ENCODE measurements around the gene RBM19. TPM values are rescaled to one million over a fixed set of nuclear protein-coding genes. Genes with fewer than 3 reads are reported as not detected.

RBM19 gene
- total and polyA plus RNA-seq, 4 donors: 17.9 to 33.6 (median 21.9) TPM

DNA sequence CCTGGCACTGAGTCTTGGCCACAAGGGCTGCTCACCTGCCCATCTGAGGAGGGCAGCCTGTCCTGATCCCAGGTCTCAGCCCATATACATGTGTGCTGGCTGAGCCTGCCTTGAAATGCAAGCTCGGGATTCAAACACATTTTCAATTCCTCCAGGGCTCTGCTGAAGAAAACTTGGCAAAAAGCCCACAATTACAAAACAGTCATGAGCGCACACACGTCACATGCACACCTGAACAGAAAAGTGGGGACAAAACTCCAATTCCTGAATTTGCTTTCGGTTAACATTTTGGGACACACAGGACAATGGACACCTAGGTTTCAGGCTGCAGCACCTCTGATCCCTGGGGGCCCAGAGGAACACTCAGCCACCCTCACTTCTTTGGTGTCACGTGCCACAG lies 113.9 kb downstream of the RBM19 start:
- DNase-seq: peak in 2 of 3 donors; percentile 18 to 47
- 55 to 77% methylated on average over 5 of the region's 5 CpGs for WGBS, 2 donors
- Histone ChIP-seq H3K27ac (ENCODE audit: low read depth in 1 of 2, low read length in 1 of 2) (no peak overlapping the region), H3K4me3 (no peak overlapping the region), H3K36me3 (ENCODE audit: control insufficient read depth in 4 of 4, insufficient read depth in 4 of 4, low read length in 4 of 4) (peaks cover 0 to 26% (median 0%) of the 10 kb centered on the region in 4 donors), H3K9ac (ENCODE audit: insufficient read depth in 1 of 2, low read length in 2 of 2) (no peak overlapping the region), H3K4me1 (ENCODE audit: control insufficient read depth in 5 of 5, insufficient read depth in 5 of 5, low read length in 5 of 5) (peaks cover 0 to 8% (median 0%) of the 10 kb centered on the region in 5 donors), H3K27me3 (ENCODE audit: control insufficient read depth in 3 of 3, insufficient read depth in 3 of 3, low read length in 2 of 3) (no peaks in the 10 kb centered on the region), H3K9me3 (ENCODE audit: control insufficient read depth in 4 of 4, insufficient read depth in 3 of 4, low read length in 3 of 4) (no peaks in the 10 kb centered on the region)
- TF ChIP-seq CTCF (IDR thresholded peaks at IDR 0.05; ENCODE audit: control extremely low read depth, extremely low read depth): no peak
- no peak for ATAC-seq (ENCODE audit: insufficient read depth, low FRiP score)

GRCh38 chr12:113850309-113851056 lies 115.6 kb downstream of the RBM19 start:
- peak; percentile 14 to 33 (median 32) for DNase-seq
- 91 to 98% methylated on average over 8 of the region's 8 CpGs for WGBS, 2 donors
- H3K9ac ChIP-seq (ENCODE audit: insufficient read depth in 1 of 2, low read length in 2 of 2): no peak overlapping the region

DNA sequence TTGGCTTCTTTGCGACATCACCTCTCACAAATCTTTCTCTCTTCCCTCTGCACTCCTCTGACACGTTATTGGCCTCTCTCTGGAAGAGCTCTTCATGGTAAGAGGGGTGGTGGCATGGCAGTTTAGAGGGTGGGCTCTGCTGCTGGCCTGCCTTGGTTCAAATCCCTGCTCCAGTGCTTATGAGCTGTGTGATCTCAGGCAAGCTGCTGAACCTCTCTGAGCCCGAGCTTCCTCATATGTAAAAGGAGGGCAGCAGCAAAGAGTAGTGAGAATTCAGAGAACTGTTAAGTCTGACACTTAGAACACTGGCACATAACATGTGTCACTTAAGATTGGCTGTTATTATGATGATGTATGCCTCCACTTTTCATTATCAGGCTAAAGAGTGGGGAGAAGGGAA lies 118.3 kb downstream of the RBM19 start:
- Histone ChIP-seq H3K4me1 (ENCODE audit: control insufficient read depth in 5 of 5, insufficient read depth in 5 of 5, low read length in 5 of 5) (peaks cover 0 to 4% (median 0%) of the 10 kb centered on the region in 5 donors), H3K36me3 (ENCODE audit: control insufficient read depth in 4 of 4, insufficient read depth in 4 of 4, low read length in 4 of 4) (peaks cover 0 to 31% (median 0%) of the 10 kb centered on the region in 4 donors), H3K9me3 (ENCODE audit: control insufficient read depth in 4 of 4, insufficient read depth in 3 of 4, low read length in 3 of 4) (no peaks in the 10 kb centered on the region), H3K27me3 (ENCODE audit: control insufficient read depth in 3 of 3, insufficient read depth in 3 of 3, low read length in 2 of 3) (no peaks in the 10 kb centered on the region), H3K27ac (ENCODE audit: low read depth in 1 of 2, low read length in 1 of 2) (no peak overlapping the region), H3K9ac (ENCODE audit: insufficient read depth in 1 of 2, low read length in 2 of 2) (no peak overlapping the region), H3K4me3 (no peak overlapping the region)
- ATAC-seq (ENCODE audit: insufficient read depth, low FRiP score): no peak
- TF ChIP-seq CTCF (IDR thresholded peaks at IDR 0.05; ENCODE audit: control extremely low read depth, extremely low read depth): no peak
- 71 to 80% methylated on average over 3 of the region's 3 CpGs for WGBS, 2 donors
- no peak for DNase-seq

More at GRCh38 chr12:113850309-113851056, 115.6 kb downstream of the RBM19 start:
- no peak overlapping the region for H3K4me3 ChIP-seq
- H3K27me3 ChIP-seq (ENCODE audit: control insufficient read depth in 3 of 3, insufficient read depth in 3 of 3, low read length in 2 of 3): no peaks in the 10 kb centered on the region
- ATAC-seq (ENCODE audit: insufficient read depth, low FRiP score): no peak
- peaks cover 0 to 14% (median 0%) of the 10 kb centered on the region in 4 donors for H3K36me3 ChIP-seq (ENCODE audit: control insufficient read depth in 4 of 4, insufficient read depth in 4 of 4, low read length in 4 of 4)
- TF ChIP-seq CTCF (IDR thresholded peaks at IDR 0.05; ENCODE audit: control extremely low read depth, extremely low read depth): no peak
- no peaks in the 10 kb centered on the region for H3K9me3 ChIP-seq (ENCODE audit: control insufficient read depth in 4 of 4, insufficient read depth in 3 of 4, low read length in 3 of 4)
- H3K4me1 ChIP-seq (ENCODE audit: control insufficient read depth in 5 of 5, insufficient read depth in 5 of 5, low read length in 5 of 5): peaks cover 0 to 4% (median 0%) of the 10 kb centered on the region in 5 donors
- H3K27ac ChIP-seq (ENCODE audit: low read depth in 1 of 2, low read length in 1 of 2): peak overlapping the region in 1 of 2 donors; percentile 67

Measured in lung (tissue), 12 donors.